Measurements from ENCODE around the gene DPM1.

Gene DPM1

DNA sequence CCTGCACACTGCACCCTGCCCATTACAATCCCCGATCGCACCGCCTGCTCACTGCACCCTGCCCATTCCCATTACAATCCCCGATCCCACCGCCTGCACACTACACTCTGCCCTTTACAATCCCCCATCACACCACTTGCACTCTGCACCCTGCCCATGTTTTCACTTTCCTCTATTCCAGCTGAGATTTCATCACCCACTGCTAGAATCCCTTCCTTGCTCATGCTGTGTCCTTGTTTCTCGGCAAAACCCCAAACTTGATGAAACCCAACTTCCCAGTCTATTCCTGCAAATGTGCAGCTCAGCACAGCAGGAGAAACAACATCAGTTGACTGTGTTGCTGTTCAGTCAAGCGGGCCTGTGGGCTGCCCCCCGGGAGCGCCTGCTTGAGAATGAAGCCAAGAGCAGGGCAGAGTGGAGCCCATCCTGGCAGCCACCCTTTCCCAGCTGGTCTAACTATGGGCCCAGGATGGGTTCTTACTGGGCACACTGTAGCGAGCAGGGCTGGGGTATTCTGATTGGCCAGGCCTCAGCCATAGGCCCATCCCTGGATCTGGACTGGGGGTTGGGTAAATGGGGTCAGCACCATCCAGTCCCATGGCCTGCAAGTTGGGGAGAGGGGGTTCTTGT lies 17.5 kb upstream of the DPM1 start:
- TF ChIP-seq, protein P1, sequence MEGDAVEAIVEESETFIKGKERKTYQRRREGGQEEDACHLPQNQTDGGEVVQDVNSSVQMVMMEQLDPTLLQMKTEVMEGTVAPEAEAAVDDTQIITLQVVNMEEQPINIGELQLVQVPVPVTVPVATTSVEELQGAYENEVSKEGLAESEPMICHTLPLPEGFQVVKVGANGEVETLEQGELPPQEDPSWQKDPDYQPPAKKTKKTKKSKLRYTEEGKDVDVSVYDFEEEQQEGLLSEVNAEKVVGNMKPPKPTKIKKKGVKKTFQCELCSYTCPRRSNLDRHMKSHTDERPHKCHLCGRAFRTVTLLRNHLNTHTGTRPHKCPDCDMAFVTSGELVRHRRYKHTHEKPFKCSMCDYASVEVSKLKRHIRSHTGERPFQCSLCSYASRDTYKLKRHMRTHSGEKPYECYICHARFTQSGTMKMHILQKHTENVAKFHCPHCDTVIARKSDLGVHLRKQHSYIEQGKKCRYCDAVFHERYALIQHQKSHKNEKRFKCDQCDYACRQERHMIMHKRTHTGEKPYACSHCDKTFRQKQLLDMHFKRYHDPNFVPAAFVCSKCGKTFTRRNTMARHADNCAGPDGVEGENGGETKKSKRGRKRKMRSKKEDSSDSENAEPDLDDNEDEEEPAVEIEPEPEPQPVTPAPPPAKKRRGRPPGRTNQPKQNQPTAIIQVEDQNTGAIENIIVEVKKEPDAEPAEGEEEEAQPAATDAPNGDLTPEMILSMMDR (IDR thresholded peaks at IDR 0.05): no peak

DNA sequence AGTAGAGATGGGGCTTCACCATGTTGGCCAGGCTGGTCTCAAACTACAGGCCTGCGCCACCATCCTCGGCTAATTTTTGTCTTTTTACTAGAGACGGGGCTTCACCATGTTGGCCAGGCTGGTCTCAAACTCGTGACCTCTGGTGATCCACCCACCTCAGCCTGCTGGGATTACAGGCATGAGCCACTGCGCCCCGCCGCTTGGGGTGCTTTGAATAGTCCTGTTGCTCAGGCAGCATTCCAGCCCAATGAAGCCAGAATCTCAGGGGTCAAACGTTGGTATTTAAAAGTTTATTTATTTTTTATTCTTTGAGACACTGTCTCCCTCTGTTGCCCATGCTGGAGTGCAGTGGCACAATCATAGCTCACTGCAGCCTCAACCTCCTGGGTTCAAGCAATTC lies 11.6 kb upstream of the DPM1 start:
- TF ChIP-seq, protein P1 (IDR thresholded peaks at IDR 0.05): no peak

DNA sequence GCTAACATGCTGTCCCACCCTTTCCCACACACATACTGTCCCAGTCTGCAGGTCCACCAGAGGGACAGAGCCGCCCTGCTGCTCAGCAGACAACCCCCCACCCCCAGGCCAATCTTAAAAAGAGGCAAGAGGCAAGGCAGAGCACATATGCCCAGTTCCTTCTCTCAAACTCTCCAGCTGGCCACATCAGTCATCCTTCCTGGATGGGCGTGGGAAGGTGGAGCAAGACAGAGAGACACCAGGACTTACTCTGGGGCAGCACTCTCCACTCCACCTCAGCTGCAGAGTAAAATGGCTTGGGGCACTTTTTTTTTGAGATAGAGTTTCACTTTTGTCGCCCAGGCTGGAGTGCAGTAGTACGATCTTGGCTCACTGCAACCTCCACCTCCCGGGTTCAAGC lies 11.1 kb upstream of the DPM1 start:
- TF ChIP-seq, protein P1 (IDR thresholded peaks at IDR 0.05): no peak

DNA sequence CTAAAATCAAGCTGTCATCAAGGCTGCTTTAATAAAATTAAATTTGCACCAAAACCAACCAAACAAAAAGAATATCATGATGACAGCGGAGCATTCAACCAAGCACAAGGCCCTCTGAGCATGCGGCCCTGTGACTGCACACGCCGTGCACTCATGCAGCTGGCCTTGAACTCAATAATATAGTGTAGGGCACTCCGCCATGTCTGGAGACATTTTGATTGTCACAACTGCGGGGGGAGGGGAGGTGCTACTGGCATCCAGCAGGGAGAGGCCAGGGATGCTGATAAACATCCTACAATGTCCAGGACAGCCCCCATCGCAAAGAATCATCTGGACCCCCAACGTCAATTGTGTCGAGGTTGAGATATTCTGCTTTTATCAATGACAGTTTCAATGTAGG lies 10.0 kb upstream of the DPM1 start:
- TF ChIP-seq, protein P1 (IDR thresholded peaks at IDR 0.05): no peak

DNA sequence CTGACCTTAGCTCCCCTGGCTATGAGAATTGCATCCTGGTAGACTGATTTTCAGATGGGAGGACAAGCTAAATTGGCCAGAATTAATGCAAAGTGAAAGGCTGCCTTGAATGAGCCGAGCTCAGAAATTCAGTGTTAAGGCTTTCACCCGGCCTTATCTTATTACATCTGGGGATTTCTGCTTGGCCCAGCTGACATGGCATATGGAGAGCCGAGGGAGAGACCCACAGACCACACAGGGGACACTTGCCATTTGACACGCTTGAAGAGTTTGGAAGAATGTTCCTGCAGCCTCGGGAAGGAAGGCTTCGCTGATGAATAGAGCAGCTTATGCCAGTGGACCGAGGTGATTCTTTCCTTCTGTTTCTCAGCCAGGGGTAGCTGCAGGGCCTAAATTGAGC lies 9.3 kb upstream of the DPM1 start:
- TF ChIP-seq, protein P1 (IDR thresholded peaks at IDR 0.05): no peak

DNA sequence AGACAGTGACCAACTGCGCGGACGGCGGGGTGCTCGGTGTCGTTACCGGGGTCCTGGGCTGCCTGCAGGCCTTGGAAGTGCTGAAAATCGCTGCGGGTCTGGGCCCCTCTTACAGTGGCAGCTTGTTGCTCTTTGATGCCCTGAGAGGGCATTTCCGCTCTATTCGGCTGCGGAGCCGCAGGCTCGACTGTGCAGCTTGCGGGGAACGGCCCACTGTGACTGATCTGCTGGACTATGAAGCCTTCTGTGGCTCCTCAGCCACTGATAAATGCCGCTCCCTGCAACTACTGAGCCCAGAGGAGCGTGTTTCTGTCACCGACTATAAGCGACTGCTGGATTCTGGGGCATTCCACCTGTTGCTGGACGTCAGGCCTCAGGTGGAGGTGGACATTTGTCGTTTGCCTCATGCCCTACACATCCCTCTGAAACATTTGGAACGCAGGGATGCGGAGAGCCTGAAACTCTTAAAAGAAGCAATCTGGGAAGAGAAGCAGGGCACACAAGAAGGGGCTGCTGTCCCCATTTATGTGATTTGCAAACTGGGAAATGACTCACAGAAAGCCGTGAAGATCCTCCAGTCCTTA lies 1.3 kb upstream of the DPM1 start:
- TF ChIP-seq, protein P1 (IDR thresholded peaks at IDR 0.05): no peak

DNA sequence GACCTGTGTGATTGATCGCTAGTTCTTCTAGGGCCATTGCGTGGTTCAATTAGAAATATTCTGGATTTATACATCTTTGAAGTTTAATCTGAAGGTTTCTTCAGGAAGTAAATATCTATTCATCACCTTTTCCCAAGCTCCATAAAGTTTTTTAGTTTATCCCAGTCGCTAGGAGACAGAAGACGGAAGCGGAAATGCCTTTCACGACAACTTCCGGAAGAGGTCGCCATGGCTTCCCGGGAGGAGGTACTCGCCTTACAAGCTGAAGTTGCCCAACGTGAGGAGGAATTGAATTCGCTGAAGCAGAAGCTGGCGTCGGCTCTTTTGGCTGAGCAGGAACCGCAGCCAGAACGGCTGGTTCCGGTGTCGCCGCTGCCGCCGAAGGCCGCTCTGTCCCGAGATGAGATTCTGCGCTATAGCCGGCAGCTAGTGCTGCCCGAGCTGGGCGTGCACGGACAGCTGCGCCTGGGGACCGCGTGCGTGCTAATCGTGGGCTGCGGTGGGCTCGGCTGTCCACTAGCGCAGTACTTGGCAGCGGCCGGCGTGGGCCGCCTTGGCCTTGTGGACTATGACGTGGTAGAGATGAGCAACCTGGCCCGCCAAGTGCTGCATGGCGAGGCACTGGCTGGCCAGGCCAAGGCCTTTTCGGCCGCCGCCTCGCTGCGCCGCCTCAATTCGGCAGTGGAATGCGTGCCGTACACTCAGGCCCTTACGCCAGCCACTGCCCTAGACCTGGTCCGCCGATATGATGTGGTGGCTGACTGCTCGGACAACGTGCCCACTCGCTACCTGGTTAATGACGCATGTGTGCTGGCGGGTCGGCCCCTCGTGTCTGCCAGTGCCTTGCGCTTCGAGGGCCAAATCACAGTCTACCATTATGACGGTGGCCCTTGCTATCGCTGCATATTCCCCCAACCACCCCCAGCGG lies 547 bp upstream of the DPM1 start, which contains the start of gene MOCS3:
Gene MOCS3, plus strand, starts transcription at position 204 of the 928 bp plus-strand sequence. Its CDS starts 25 bp downstream, at position 229.
- TF ChIP-seq, protein P1 (IDR thresholded peaks at IDR 0.05): no peak
